Gastrocnemius medialis (tissue), 4 donors: ENCODE measurements around the gene CNKSR1.

Source experiments
- POLR2A ChIP-seq, 2 donors: fragments of 450-650 bp; IDR thresholded peaks; one replicate each; pipeline ENCODE4 v1.6.1; 2017; ENCODE audit warnings: antibody characterized with exemption in 2 of 2, mild to moderate bottlenecking in 2 of 2, moderate library complexity in 2 of 2
- TF ChIP-seq, protein P1 (sequence below), 5 experiments: fragments of 450-650 bp in 3 of 5; fragments of 200-600 bp in 2 of 5; sonication (generic) in 2 of 5; IDR thresholded peaks in 4 of 5; conservative IDR thresholded peaks in 1 of 5; 1 replicate in 4 of 5; 2 replicates in 1 of 5; pipeline ENCODE4 v1.5.1; 2016 to 2019; ENCODE audit warnings: antibody characterized with exemption in 5 of 5, mild to moderate bottlenecking in 3 of 5, moderate library complexity in 3 of 5

DNA sequence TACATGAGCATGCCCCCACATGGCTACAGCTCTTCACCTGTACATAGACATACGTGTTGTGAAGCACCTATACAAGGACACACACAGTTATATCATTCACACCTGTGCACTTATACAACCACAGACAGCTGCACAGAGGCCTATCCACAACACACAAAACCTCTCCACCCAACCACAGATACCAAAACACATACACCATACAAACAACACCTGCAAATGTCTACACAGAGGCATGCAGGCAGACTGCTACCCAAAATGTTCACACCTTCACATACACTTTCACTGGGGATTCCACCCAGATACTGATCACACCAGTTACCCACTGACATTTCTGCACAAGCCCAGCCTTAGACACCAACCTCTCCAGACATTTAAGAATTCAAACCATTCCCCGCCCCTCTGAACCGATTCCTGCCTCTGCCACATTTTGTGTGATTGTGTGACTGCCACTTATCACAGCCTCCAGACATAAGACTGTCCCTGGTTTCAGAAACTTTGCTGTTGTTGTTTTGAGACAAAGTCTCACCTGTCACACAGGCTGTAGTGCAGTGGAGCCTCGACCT lies 10.5 kb upstream of the CNKSR1 start:
- TF ChIP-seq POLR2A (IDR thresholded peaks at IDR 0.05), result no peak
- TF ChIP-seq, protein P1, sequence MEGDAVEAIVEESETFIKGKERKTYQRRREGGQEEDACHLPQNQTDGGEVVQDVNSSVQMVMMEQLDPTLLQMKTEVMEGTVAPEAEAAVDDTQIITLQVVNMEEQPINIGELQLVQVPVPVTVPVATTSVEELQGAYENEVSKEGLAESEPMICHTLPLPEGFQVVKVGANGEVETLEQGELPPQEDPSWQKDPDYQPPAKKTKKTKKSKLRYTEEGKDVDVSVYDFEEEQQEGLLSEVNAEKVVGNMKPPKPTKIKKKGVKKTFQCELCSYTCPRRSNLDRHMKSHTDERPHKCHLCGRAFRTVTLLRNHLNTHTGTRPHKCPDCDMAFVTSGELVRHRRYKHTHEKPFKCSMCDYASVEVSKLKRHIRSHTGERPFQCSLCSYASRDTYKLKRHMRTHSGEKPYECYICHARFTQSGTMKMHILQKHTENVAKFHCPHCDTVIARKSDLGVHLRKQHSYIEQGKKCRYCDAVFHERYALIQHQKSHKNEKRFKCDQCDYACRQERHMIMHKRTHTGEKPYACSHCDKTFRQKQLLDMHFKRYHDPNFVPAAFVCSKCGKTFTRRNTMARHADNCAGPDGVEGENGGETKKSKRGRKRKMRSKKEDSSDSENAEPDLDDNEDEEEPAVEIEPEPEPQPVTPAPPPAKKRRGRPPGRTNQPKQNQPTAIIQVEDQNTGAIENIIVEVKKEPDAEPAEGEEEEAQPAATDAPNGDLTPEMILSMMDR (IDR thresholded peaks at IDR 0.05 in 4 of 5, conservative IDR thresholded peaks at IDR 0.05 in 1 of 5), result no peak
